Panc1 (cell line): ENCODE measurements around the gene TMEM167A.

Experiments
- CTCF ChIP-seq: fragments of 450-650 bp; IDR thresholded peaks from 2 replicates; pipeline ENCODE4 v1.5.1; 2017; ENCODE audit warnings: mild to moderate bottlenecking
- REST ChIP-seq, 2 experiments: IDR thresholded peaks; 2 replicates each; pipeline ENCODE4 v1.6.1; 2011 to 2012; ENCODE audit warnings: low read depth in 2 of 2, control low read depth in 1 of 2, low read length in 1 of 2, mild to moderate bottlenecking in 1 of 2, moderate library complexity in 1 of 2; ENCODE audit not compliant: insufficient read depth in 1 of 2
- TCF7L2 ChIP-seq: IDR thresholded peaks from 2 replicates; pipeline ENCODE4 v1.6.1; 2011; ENCODE audit warnings: mild to moderate bottlenecking, low read depth, low read length, inconsistent platforms

GRCh38 chr5:83007755-83008154 is 69.4 kb downstream of the TMEM167A start:
- no peak for TF ChIP-seq CTCF
- TF ChIP-seq REST (IDR thresholded peaks at IDR 0.05; ENCODE audit: insufficient read depth in 1 of 2, low read depth in 2 of 2, low read length in 1 of 2), result no peak
- TF ChIP-seq TCF7L2, result no peak
